NCI-H1092 treated with DMSO at 0.1 percent for 48 hours (cell line): ENCODE measurements around the gene NUP54.

Source experiments
- DNase-seq: peaks from one replicate; lab custom pipeline; 2025; lab: John Stamatoyannopoulos, UW

The NUP54 gene

DNA sequence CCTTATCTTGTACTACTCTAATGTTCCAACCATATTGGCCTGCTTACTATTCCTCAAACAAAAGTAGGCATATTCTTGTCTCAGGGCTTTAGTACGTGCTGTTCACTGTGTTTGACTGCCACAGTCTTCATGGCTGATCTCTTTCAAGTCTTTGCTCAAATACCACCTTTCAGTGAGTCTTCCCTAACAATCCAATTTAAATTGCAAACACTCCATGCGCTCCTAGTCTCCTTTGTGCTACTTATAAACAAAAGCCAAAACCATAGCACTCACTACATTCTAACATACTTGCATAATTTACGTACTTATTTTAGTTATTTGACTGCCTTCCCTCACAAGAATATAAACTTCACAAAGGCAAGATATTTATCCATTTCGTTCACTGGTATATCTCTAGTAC, 75.4 kb downstream of the NUP54 start:
- DNase-seq: no peak

DNA sequence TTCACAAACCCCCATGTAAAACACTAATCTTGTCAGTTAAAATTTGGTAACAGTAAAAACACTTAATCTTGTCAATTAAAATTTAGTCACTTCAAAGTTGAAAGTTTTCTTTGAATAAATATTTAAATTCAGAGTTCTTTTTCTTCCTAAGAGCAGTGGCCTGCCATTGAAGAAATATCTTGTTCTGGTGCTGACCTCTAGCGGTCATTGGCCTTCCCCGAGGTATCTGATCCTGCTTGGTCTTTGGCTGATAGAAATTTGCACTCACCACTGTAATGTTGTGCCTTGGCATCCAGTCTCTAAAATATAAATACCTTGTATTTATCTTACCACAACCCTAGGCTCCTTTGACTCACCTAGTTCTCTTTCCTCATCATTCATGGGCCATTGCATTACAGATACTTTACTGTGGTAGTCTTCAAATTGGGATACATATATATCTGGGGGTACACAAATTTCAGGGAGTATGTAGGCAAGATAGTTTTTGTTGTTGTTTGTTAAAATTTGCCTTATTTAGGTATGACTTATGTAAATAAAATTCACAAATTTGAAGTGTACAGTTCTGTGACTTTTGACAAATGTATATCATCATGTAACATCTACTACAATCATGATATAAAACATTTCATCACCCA, 80.4 kb downstream of the NUP54 start:
- peak; percentile 62 for DNase-seq

GRCh38 chr4:76066546-76066945, 81.7 kb downstream of the NUP54 start:
- DNase-seq: no peak
